Measurements from ENCODE around the gene SLF2. TPM values are rescaled to one million over a fixed set of nuclear protein-coding genes. Genes with fewer than 3 reads are reported as not detected.

The SLF2 gene
- total and polyA plus RNA-seq, 2 of the 13 experiments (the other 11 are each of a cell fraction or from before 2014, with no cell fraction given), result 12.2 to 48.1 TPM

GRCh38 chr10:100982916-100983830 is 70.4 kb downstream of the SLF2 start (continued):
- TF ChIP-seq, protein P1, sequence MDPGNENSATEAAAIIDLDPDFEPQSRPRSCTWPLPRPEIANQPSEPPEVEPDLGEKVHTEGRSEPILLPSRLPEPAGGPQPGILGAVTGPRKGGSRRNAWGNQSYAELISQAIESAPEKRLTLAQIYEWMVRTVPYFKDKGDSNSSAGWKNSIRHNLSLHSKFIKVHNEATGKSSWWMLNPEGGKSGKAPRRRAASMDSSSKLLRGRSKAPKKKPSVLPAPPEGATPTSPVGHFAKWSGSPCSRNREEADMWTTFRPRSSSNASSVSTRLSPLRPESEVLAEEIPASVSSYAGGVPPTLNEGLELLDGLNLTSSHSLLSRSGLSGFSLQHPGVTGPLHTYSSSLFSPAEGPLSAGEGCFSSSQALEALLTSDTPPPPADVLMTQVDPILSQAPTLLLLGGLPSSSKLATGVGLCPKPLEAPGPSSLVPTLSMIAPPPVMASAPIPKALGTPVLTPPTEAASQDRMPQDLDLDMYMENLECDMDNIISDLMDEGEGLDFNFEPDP (CRISPR knock-in tag; conservative IDR thresholded peaks at IDR 0.05), result 0 out of 2 replicates have a peak, but pooled peaks have one; percentile 50
- TF ChIP-seq RBFOX2 (IDR thresholded peaks at IDR 0.05; ENCODE audit: low read depth, low read length) (peak; percentile 66), ZNF549 (CRISPR knock-in tag; IDR thresholded peaks at IDR 0.05) (no peak), RBAK (CRISPR knock-in tag; IDR thresholded peaks at IDR 0.05) (no peak), POLR2A (IDR thresholded peaks at IDR 0.05; ENCODE audit: insufficient read depth in 1 of 2, low read depth in 2 of 2, low read length in 2 of 2) (0 out of 4 replicates have a peak, but pooled peaks of 1 of the 2 experiments have one; percentile 30), AGO2 (optimal IDR thresholded peaks at IDR 0.05; ENCODE audit: low read depth, low read length) (peak; percentile 94), AGO1 (IDR thresholded peaks at IDR 0.05; ENCODE audit: low read depth, low read length, poor library complexity, severe bottlenecking) (peak; percentile 40)

GRCh38 chr10:100983868-100984671 is 71.3 kb downstream of the SLF2 start:
- ChIA-PET POLR2A (interaction anchor here (0.5 to 23.0 kb wide), 4 partner anchors 7 to 77 kb away, joined by 3 to 277 read pairs (median 31); partner anchors contain the start of genes KAZALD1, LZTS2 and SEMA4G), CTCF (ENCODE audit: low intra/inter-chr PET ratio, low total read pairs) (interaction anchor here (1.3 kb wide), 1 partner anchor 29 kb away, joined by 4 read pairs; no protein-coding TSS in a partner anchor)
- Histone ChIP-seq H3K9ac (ENCODE audit: insufficient read depth, low read depth, low read length) (no peak overlapping the region), H3K9me3 (ENCODE audit: low read length) (no peaks in the 10 kb centered on the region), H3K79me2 (ENCODE audit: insufficient read depth, low read length) (peaks cover 27% of the 10 kb centered on the region), H3K27ac (ENCODE audit: extremely low read length, insufficient read depth, low read length) (no peak overlapping the region), H3K4me3 (replicated peaks in 1 of 3; ENCODE audit: insufficient read depth in 1 of 3, low read depth in 2 of 3, low read length in 3 of 3) (no peak overlapping the region), H4K20me1 (ENCODE audit: insufficient read depth, low read length) (no peaks in the 10 kb centered on the region), H3K27me3 (ENCODE audit: control insufficient read depth in 1 of 2, insufficient read depth in 2 of 2, low read length in 2 of 2) (no peaks in the 10 kb centered on the region; a peak in 1 of 5 replicates), H2AFZ (ENCODE audit: low read length) (no peak overlapping the region), H3K4me1 (ENCODE audit: insufficient read depth, low read length) (peaks cover 34% of the 10 kb centered on the region), H3K4me2 (ENCODE audit: low read depth, low read length) (no peak overlapping the region), H3K36me3 (replicated peaks in 1 of 2; ENCODE audit: control insufficient read depth in 1 of 2, insufficient read depth in 2 of 2, low read length in 2 of 2) (peaks cover 19 to 57% of the 10 kb centered on the region in 2 experiments)
- no peak for DNase-seq (ENCODE audit: low spot score)
- BruUV-seq (replicated peaks), result no TSS peak
- 98% methylated on average over 12 of the region's 13 CpGs for WGBS (ENCODE audit: low lambda C conversion rate)
- ATAC-seq, result no peak
- in situ Hi-C loops (cut with HindIII; ENCODE audit: extremely low pct_ligation_motif_present, low pct_unique_long_range_greater_than_20kb) (no loop called here), intact Hi-C loops (cut with micrococcal nuclease; ENCODE audit: unreplicated experiment) (no loop called here)
- no peak for TF ChIP-seq ZNF354B (CRISPR knock-in tag; IDR thresholded peaks at IDR 0.05)
- TF ChIP-seq KDM2A (CRISPR knock-in tag; IDR thresholded peaks at IDR 0.05; ENCODE audit: borderline replicate concordance, low read depth), result 0 out of 2 replicates have a peak, but pooled peaks have one; percentile 19
- peak; percentile 51; the same call in 1 of the 2 replicates for TF ChIP-seq POLR2G (IDR thresholded peaks at IDR 0.05; ENCODE audit: low read depth, low read length)
- TF ChIP-seq MBNL3 (CRISPR knock-in tag; conservative IDR thresholded peaks at IDR 0.05), result no peak
- TF ChIP-seq ZNF263 (CRISPR knock-in tag; IDR thresholded peaks at IDR 0.05), result peak; percentile 90
- TF ChIP-seq PHF21A (CRISPR knock-in tag; IDR thresholded peaks at IDR 0.05), result peak; percentile 20; the same call in 1 of the 2 replicates
- no peak for TF ChIP-seq ZNF784 (CRISPR knock-in tag; IDR thresholded peaks at IDR 0.05; ENCODE audit: borderline replicate concordance)
- 0 out of 2 replicates have a peak, but pooled peaks have one; percentile 1 for TF ChIP-seq ZSCAN30 (CRISPR knock-in tag; IDR thresholded peaks at IDR 0.05)
- peak; percentile 37 for TF ChIP-seq AGO2 (optimal IDR thresholded peaks at IDR 0.05; ENCODE audit: low read depth, low read length)
- peak; percentile 12 to 47; a peak in 3 of 4 replicates for TF ChIP-seq POLR2A (IDR thresholded peaks at IDR 0.05; ENCODE audit: insufficient read depth in 1 of 2, low read depth in 2 of 2, low read length in 2 of 2)
- no peak for TF ChIP-seq ATAD3A (CRISPR knock-in tag; IDR thresholded peaks at IDR 0.05)
- no peak for FAIRE-seq

Data from HepG2 (cell line).